GM18909 (cell line): Measurements from ENCODE around the gene KIF1A.

Experiments
- ATAC-seq: cut with Tn5 transposase; IDR thresholded peaks from one replicate; pipeline ENCODE4 v1.9.1; 2021; ENCODE audit warnings: mild to moderate bottlenecking; ENCODE audit not compliant: unreplicated experiment, poor library complexity

KIF1A gene

GRCh38 chr2:240723851-240724250 lies 96.2 kb downstream of the KIF1A start:
- no peak for ATAC-seq

GRCh38 chr2:240722796-240723735 lies 97.0 kb downstream of the KIF1A start:
- no peak for ATAC-seq

- ATAC-seq: no peak
Observed at GRCh38 chr2:240722376-240722775, 97.6 kb downstream of the KIF1A start.

- ATAC-seq: no peak
Observed at GRCh38 chr2:240721596-240722180, 98.3 kb downstream of the KIF1A start.

GRCh38 chr2:240720686-240721595 lies 99.1 kb downstream of the KIF1A start:
- no peak for ATAC-seq

- no peak for ATAC-seq
Observed at GRCh38 chr2:240719676-240720545, 100.1 kb downstream of the KIF1A start.

- no peak for ATAC-seq
Observed at GRCh38 chr2:240718896-240719490, 101.0 kb downstream of the KIF1A start.

GRCh38 chr2:240717681-240718581 lies 102.1 kb downstream of the KIF1A start:
- ATAC-seq: no peak

GRCh38 chr2:240717181-240717641 lies 102.8 kb downstream of the KIF1A start:
- no peak for ATAC-seq

- ATAC-seq: no peak
Observed at GRCh38 chr2:240716130-240716798, 103.8 kb downstream of the KIF1A start.

- no peak for ATAC-seq
Observed at GRCh38 chr2:240714747-240715725, 105.0 kb downstream of the KIF1A start.

GRCh38 chr2:240713928-240714746 lies 105.9 kb downstream of the KIF1A start:
- no peak for ATAC-seq

GRCh38 chr2:240713071-240713927 lies 106.7 kb downstream of the KIF1A start:
- ATAC-seq: no peak

- ATAC-seq: no peak
Observed at GRCh38 chr2:240712121-240712520, 107.9 kb downstream of the KIF1A start.

- no peak for ATAC-seq
Observed at GRCh38 chr2:240711701-240712100, 108.3 kb downstream of the KIF1A start.
